HEK293 (cell line): ENCODE data around the gene UACA.

Experiments
- ATF2 ChIP-seq: fragments of 450-650 bp; formaldehyde crosslinking; IDR thresholded peaks from 2 replicates; pipeline ENCODE4 v1.5.1; 2016; ENCODE audit warnings: missing biosample characterization, missing genetic modification characterization, low read depth
- CTCF ChIP-seq: fragments of 450-650 bp; formaldehyde crosslinking; IDR thresholded peaks from 2 replicates; pipeline ENCODE4 v1.5.1; 2016; ENCODE audit warnings: missing biosample characterization, missing genetic modification characterization
- GLIS1 ChIP-seq: fragments of 450-650 bp; formaldehyde crosslinking; IDR thresholded peaks from 2 replicates; pipeline ENCODE4 v1.5.1; 2016; ENCODE audit warnings: missing biosample characterization, missing genetic modification characterization
- REST ChIP-seq: fragments of 450-650 bp; formaldehyde crosslinking; IDR thresholded peaks from 2 replicates; pipeline ENCODE4 v1.5.1; 2016; ENCODE audit warnings: missing biosample characterization, missing genetic modification characterization
- SCRT2 ChIP-seq: fragments of 450-650 bp; formaldehyde crosslinking; IDR thresholded peaks from 2 replicates; pipeline ENCODE4 v1.5.1; 2016; ENCODE audit warnings: missing biosample characterization, missing genetic modification characterization
- ZBTB49 ChIP-seq: fragments of 450-650 bp; formaldehyde crosslinking; IDR thresholded peaks from 2 replicates; pipeline ENCODE4 v1.5.1; 2016; ENCODE audit warnings: missing biosample characterization, missing genetic modification characterization, low read depth
- ZNF10 ChIP-seq: fragments of 450-650 bp; formaldehyde crosslinking; IDR thresholded peaks from 2 replicates; pipeline ENCODE4 v1.5.1; 2017; ENCODE audit warnings: missing biosample characterization, missing genetic modification characterization
- ZNF138 ChIP-seq: fragments of 450-650 bp; formaldehyde crosslinking; IDR thresholded peaks from 2 replicates; pipeline ENCODE4 v1.5.1; 2016; ENCODE audit warnings: missing biosample characterization, missing genetic modification characterization, borderline replicate concordance
- ZNF155 ChIP-seq: fragments of 450-650 bp; formaldehyde crosslinking; IDR thresholded peaks from 2 replicates; pipeline ENCODE4 v1.5.1; 2016; ENCODE audit warnings: missing biosample characterization, missing genetic modification characterization
- ZNF174 ChIP-seq: fragments of 450-650 bp; formaldehyde crosslinking; IDR thresholded peaks from 2 replicates; pipeline ENCODE4 v1.5.0; 2017; ENCODE audit warnings: missing biosample characterization, mild to moderate bottlenecking, missing genetic modification characterization
- ZNF324 ChIP-seq: fragments of 450-650 bp; formaldehyde crosslinking; IDR thresholded peaks from 2 replicates; pipeline ENCODE4 v1.5.1; 2016; ENCODE audit warnings: missing biosample characterization, missing genetic modification characterization
- ZNF529 ChIP-seq: fragments of 450-650 bp; formaldehyde crosslinking; IDR thresholded peaks from 2 replicates; pipeline ENCODE4 v1.5.1; 2017; ENCODE audit warnings: missing genetic modification characterization, missing biosample characterization; ENCODE audit not compliant: insufficient replicate concordance
- ZNF707 ChIP-seq: fragments of 450-650 bp; formaldehyde crosslinking; IDR thresholded peaks from 2 replicates; pipeline ENCODE4 v1.5.1; 2016; ENCODE audit warnings: missing biosample characterization, missing genetic modification characterization

- TF ChIP-seq ZBTB49 (tag by site-specific recombination) (no peak), ZNF529 (no peak), ZNF324 (tag by site-specific recombination) (peak; percentile 61; the same call in 1 of the 2 replicates), ZNF10 (tag by site-specific recombination) (peak; percentile 34; the same call in 1 of the 2 replicates), GLIS1 (no peak), SCRT2 (tag by site-specific recombination) (no peak), CTCF (no peak), ATF2 (tag by site-specific recombination) (no peak), ZNF138 (no peak), ZNF707 (tag by site-specific recombination) (no peak), ZNF174 (no peak), ZNF155 (tag by site-specific recombination) (no peak), REST (no peak)
Measured at GRCh38 chr15:70763950-70764730, 782 bp upstream of the UACA start.
